Thyroid gland (tissue), 4 donors: ENCODE results near the gene SYNRG.

Source experiments
- POLR2A ChIP-seq, 2 donors: fragments of 450-650 bp; IDR thresholded peaks; one replicate each; pipeline ENCODE4 v1.6.1; 2017; ENCODE audit warnings: antibody characterized with exemption in 2 of 2, mild to moderate bottlenecking in 2 of 2, moderate library complexity in 1 of 2
- TF ChIP-seq, protein P1 (sequence below), 6 experiments: fragments of 200-600 bp in 3 of 6; fragments of 450-650 bp in 3 of 6; sonication (generic) in 3 of 6; IDR thresholded peaks; one replicate each; pipeline ENCODE4 v1.5.1; 2016 to 2019; ENCODE audit warnings: antibody characterized with exemption in 6 of 6, mild to moderate bottlenecking in 2 of 6, inconsistent platforms in 1 of 6, moderate library complexity in 1 of 6

DNA sequence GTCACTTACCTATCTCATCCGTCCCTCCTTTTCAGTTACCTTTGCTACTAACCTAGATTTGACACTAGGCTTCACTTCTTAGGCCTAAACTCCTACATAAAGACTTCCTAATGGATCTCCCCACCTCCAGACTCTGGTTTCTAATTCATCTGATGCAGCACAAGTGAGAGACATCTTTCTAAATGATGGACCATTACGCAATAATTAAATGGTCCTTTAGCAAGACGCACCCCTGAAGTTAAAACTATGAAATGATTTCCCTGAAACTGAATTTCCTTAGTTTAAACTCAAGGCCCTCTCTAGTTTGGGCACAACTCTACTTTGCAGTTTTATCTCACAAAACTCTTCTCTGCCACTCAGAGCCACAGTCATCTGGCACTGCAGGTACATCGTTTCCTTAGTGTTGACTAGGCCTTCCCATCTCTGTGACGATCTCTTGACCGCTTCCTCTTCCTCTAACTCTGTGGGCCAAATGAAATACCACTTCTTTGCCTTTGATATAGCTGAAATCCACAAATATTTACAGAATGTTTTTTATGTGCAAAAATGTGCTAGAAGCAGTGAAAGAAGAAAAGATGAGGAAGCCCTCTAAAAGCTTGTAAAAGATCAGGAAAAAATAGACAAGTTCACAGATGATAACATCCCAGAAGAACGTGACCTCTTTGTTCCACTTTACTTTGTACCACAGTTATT is 3.3 kb downstream of the SYNRG start:
- TF ChIP-seq, protein P1, sequence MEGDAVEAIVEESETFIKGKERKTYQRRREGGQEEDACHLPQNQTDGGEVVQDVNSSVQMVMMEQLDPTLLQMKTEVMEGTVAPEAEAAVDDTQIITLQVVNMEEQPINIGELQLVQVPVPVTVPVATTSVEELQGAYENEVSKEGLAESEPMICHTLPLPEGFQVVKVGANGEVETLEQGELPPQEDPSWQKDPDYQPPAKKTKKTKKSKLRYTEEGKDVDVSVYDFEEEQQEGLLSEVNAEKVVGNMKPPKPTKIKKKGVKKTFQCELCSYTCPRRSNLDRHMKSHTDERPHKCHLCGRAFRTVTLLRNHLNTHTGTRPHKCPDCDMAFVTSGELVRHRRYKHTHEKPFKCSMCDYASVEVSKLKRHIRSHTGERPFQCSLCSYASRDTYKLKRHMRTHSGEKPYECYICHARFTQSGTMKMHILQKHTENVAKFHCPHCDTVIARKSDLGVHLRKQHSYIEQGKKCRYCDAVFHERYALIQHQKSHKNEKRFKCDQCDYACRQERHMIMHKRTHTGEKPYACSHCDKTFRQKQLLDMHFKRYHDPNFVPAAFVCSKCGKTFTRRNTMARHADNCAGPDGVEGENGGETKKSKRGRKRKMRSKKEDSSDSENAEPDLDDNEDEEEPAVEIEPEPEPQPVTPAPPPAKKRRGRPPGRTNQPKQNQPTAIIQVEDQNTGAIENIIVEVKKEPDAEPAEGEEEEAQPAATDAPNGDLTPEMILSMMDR (IDR thresholded peaks at IDR 0.05), result no peak
- TF ChIP-seq POLR2A (IDR thresholded peaks at IDR 0.05), result no peak
